ENCODE measurements around the gene C16orf87.

The C16orf87 gene

DNA sequence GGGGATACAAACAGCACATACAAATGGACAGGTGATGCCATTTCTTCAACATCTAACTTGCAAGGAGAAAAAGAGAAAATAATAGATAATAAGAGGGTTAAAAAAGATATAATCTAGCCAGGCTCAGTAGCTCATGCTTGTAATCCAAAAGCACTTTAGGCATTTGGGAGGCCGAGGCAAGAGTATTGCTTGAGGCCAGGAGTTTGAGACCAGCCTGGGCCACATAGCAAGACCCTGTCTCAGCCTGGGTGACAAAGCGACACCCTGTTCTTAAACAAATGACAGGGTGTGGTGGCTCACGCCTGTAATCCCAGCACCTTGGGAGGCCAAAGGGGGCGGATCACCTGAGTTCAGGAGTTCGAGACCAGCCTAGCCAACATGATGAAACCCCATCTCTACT lies 19.3 kb downstream of the C16orf87 start:
- no peak for FAIRE-seq
- DNase-seq (ENCODE audit: insufficient read length, low spot score): no peak
- TF ChIP-seq, protein P1, sequence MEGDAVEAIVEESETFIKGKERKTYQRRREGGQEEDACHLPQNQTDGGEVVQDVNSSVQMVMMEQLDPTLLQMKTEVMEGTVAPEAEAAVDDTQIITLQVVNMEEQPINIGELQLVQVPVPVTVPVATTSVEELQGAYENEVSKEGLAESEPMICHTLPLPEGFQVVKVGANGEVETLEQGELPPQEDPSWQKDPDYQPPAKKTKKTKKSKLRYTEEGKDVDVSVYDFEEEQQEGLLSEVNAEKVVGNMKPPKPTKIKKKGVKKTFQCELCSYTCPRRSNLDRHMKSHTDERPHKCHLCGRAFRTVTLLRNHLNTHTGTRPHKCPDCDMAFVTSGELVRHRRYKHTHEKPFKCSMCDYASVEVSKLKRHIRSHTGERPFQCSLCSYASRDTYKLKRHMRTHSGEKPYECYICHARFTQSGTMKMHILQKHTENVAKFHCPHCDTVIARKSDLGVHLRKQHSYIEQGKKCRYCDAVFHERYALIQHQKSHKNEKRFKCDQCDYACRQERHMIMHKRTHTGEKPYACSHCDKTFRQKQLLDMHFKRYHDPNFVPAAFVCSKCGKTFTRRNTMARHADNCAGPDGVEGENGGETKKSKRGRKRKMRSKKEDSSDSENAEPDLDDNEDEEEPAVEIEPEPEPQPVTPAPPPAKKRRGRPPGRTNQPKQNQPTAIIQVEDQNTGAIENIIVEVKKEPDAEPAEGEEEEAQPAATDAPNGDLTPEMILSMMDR (IDR thresholded peaks at IDR 0.05; ENCODE audit: insufficient read depth, missing control alignments): no peak

DNA sequence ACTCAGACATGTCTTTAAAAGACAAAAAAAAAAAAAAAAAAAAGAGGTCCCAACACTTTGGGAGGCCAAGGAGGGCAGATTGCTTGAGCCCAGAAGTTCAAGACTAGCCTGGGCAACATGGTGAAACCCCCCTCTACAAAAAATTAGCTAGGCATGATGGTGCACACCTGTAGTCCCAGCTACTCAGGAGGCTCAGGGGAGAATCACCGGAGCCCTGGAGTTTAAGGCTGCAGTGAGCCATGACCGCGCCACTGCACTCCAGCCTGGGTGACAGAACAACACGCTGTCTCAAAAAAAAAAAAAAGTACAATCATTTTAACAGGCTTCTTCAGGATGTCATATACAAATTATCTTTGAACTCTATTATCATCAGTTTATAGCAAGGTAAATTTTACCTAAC lies 22.0 kb downstream of the C16orf87 start:
- FAIRE-seq: no peak
- TF ChIP-seq, protein P1 (IDR thresholded peaks at IDR 0.05; ENCODE audit: insufficient read depth, missing control alignments): no peak
- DNase-seq (ENCODE audit: insufficient read length, low spot score): no peak

DNA sequence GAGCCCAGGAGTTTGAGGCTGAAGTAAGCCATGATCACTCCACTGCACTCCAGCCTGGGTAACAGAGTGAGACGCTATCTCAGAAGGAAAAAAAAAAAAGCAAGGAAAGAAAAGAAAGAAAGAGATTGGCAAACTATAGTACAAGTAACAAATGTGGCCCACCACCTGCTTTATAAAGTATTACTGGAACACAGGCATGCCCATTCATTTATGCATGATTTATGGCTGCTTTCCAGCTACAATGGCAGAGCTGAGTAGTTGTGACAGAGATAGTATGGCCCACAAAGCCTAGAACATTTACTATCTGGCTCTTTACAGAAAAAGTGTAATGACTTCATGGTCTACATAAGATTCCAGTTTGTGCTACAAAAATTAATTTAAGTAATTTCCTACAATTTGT lies 23.6 kb downstream of the C16orf87 start:
- TF ChIP-seq, protein P1 (IDR thresholded peaks at IDR 0.05; ENCODE audit: insufficient read depth, missing control alignments): no peak
- DNase-seq (ENCODE audit: insufficient read length, low spot score) (no peak), FAIRE-seq (no peak)

DNA sequence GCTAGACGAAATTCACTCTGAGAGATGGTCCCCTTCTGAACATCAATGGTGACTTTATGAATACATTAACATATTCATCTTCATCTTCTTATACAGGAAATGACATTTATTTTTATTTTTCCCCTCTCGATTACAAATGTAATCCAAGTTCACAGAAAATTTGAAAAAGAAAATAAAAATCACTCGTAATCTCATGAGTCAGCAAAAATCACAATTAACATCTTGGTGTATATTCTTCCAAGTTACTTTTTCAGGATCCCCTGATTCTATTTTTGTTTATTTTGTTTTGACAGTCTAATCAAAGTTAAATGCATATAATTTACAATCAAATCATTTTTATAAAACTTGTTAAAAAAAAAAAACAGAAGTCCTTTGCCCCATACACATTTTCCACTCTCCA lies 27.6 kb downstream of the C16orf87 start:
- FAIRE-seq: no peak

DNA sequence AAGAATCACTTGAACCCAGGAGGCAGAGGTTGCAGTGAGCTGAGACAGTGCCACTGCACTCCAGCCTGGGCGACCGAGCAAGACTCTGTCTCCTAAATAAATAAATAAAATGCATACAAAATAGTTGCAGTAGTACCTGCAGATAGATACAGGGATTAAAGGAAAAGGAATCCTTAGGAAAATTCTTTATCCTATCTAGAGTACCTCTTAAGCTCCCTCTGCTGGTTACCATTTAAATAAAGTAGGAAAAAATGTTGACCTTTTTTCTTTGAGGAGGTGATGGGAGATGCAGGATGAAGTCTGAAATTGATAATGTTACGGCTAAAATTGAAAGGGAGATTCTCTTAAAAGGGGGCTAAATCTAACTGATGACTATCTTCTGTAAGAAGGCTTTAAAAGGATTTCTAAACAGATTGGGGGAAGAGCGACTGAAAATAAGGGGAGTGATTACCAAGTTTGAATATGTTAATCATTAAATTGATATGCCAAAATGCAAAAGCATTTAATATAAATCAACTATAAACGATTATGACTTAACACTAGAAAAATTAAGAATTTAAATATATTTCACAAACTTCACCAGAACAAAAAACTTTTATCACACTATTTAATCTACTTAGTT lies 29.4 kb downstream of the C16orf87 start:
- TF ChIP-seq, protein P1 (IDR thresholded peaks at IDR 0.05; ENCODE audit: insufficient read depth, missing control alignments): peak; percentile 33
- DNase-seq (ENCODE audit: insufficient read length, low spot score) (no peak), FAIRE-seq (no peak)

More for the DNA sequence above, 27.6 kb downstream of the C16orf87 start:
- DNase-seq (ENCODE audit: insufficient read length, low spot score): no peak
- TF ChIP-seq, protein P1 (IDR thresholded peaks at IDR 0.05; ENCODE audit: insufficient read depth, missing control alignments): no peak

DNA sequence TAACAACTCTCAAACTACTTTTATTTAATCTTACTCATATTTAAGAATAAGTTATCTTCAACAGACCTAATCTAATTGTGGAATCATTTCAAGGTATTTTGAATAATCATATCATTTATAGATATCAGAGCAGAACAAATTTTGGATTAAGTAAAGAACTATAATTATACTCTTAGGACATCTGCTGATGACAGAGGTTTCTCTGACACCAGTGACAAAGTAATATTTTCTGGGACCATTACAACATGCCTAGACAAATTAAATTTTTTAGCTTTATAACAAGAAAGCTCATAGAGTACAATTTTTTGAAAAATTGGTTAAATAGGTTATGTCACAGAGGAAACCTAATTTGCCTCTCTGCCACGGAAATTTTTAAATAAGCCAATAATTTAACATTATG lies 30.5 kb downstream of the C16orf87 start:
- no peak for FAIRE-seq
- DNase-seq (ENCODE audit: insufficient read length, low spot score): no peak
- TF ChIP-seq, protein P1 (IDR thresholded peaks at IDR 0.05; ENCODE audit: insufficient read depth, missing control alignments): no peak

DNA sequence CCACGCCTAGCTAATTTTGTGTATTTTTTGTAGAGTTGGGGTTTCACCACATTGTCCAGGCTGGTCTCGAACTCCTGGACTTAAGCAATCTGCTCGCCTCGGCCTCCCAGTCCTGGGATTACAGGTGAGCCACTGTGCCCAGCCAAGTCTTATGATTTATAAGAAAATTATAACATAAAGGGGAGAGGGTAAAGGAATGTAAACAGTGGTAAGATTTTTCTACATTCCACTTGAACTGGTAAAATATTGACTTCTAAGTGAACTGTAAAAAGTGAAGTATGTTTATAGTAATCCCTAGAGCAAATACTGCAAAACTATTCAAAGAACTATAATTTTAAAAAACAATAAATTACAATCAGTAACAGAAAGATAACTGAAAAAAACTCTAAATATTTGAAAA lies 33.5 kb downstream of the C16orf87 start:
- FAIRE-seq: no peak
- TF ChIP-seq, protein P1 (IDR thresholded peaks at IDR 0.05; ENCODE audit: insufficient read depth, missing control alignments): no peak
- DNase-seq (ENCODE audit: insufficient read length, low spot score): no peak

Measured in D721Med (cell line).